ENCODE data around the gene SYNDIG1L. TPM values are rescaled to one million over a fixed set of nuclear protein-coding genes. Genes with fewer than 3 reads are reported as not detected.
A peak's percentile ranks its signal among the peaks of the same experiment; 100 is the strongest.

SYNDIG1L gene
- total RNA-seq, 1 donor from 2014 or later, result 2.9 TPM

GRCh38 chr14:74429221-74429691 lies 3.2 kb upstream of the SYNDIG1L start:
- Histone ChIP-seq H3K27me3 (peaks cover 9% of the 10 kb centered on the region), H3K36me3 (no peaks in the 10 kb centered on the region), H3K27ac (no peak overlapping the region), H3K4me3 (no peak overlapping the region), H3K4me1 (no peaks in the 10 kb centered on the region), H3K9me3 (no peaks in the 10 kb centered on the region)
- ATAC-seq (no peak), DNase-seq (no peak)
- intact Hi-C loops (cut with DNase I), result no loop called here
- no peak for TF ChIP-seq CTCF (IDR thresholded peaks at IDR 0.05)

- no peaks in the 10 kb centered on the region for H3K4me1 ChIP-seq
- no peak for DNase-seq
Measured at GRCh38 chr14:74427651-74428050, 1.6 kb upstream of the SYNDIG1L start.

GRCh38 chr14:74425525-74426201 lies 347 bp downstream of the SYNDIG1L start:
- peaks cover 9% of the 10 kb centered on the region for H3K27me3 ChIP-seq
- H3K4me1 ChIP-seq, result no peaks in the 10 kb centered on the region
- DNase-seq (no peak), ATAC-seq (peak; percentile 79)
- no peak overlapping the region for H3K4me3 ChIP-seq
- intact Hi-C loops (cut with DNase I), result no loop called here
- H3K27ac ChIP-seq, result no peak overlapping the region
- no peaks in the 10 kb centered on the region for H3K36me3 ChIP-seq
- H3K9me3 ChIP-seq, result no peaks in the 10 kb centered on the region
- no peak for TF ChIP-seq CTCF (IDR thresholded peaks at IDR 0.05)

More at GRCh38 chr14:74427651-74428050, 1.6 kb upstream of the SYNDIG1L start:
- Histone ChIP-seq H3K36me3 (no peaks in the 10 kb centered on the region), H3K9me3 (no peaks in the 10 kb centered on the region), H3K27ac (no peak overlapping the region), H3K27me3 (peaks cover 9% of the 10 kb centered on the region), H3K4me3 (no peak overlapping the region)
- no peak for TF ChIP-seq CTCF (IDR thresholded peaks at IDR 0.05)
- ATAC-seq, result no peak
- intact Hi-C loops (cut with DNase I), result no loop called here

- no peak for ATAC-seq
- intact Hi-C loops (cut with DNase I), result no loop called here
- DNase-seq, result no peak
- H3K27ac ChIP-seq, result no peak overlapping the region
- H3K4me3 ChIP-seq, result no peak overlapping the region
- H3K4me1 ChIP-seq, result no peaks in the 10 kb centered on the region
- no peaks in the 10 kb centered on the region for H3K9me3 ChIP-seq
- H3K36me3 ChIP-seq, result no peaks in the 10 kb centered on the region
- no peak for TF ChIP-seq CTCF (IDR thresholded peaks at IDR 0.05)
- H3K27me3 ChIP-seq, result peaks cover 9% of the 10 kb centered on the region
Measured at GRCh38 chr14:74424606-74425005, 1.4 kb downstream of the SYNDIG1L start.

- Histone ChIP-seq H3K4me1 (no peaks in the 10 kb centered on the region), H3K36me3 (no peaks in the 10 kb centered on the region), H3K27ac (no peak overlapping the region), H3K4me3 (no peak overlapping the region), H3K27me3 (peaks cover 9% of the 10 kb centered on the region), H3K9me3 (no peaks in the 10 kb centered on the region)
- TF ChIP-seq CTCF (IDR thresholded peaks at IDR 0.05), result no peak
- ATAC-seq (no peak), DNase-seq (no peak)
- intact Hi-C loops (cut with DNase I), result no loop called here
Measured at GRCh38 chr14:74423246-74423645, 2.8 kb downstream of the SYNDIG1L start.
